ENCODE results near the gene TBC1D17.

Gene TBC1D17

DNA sequence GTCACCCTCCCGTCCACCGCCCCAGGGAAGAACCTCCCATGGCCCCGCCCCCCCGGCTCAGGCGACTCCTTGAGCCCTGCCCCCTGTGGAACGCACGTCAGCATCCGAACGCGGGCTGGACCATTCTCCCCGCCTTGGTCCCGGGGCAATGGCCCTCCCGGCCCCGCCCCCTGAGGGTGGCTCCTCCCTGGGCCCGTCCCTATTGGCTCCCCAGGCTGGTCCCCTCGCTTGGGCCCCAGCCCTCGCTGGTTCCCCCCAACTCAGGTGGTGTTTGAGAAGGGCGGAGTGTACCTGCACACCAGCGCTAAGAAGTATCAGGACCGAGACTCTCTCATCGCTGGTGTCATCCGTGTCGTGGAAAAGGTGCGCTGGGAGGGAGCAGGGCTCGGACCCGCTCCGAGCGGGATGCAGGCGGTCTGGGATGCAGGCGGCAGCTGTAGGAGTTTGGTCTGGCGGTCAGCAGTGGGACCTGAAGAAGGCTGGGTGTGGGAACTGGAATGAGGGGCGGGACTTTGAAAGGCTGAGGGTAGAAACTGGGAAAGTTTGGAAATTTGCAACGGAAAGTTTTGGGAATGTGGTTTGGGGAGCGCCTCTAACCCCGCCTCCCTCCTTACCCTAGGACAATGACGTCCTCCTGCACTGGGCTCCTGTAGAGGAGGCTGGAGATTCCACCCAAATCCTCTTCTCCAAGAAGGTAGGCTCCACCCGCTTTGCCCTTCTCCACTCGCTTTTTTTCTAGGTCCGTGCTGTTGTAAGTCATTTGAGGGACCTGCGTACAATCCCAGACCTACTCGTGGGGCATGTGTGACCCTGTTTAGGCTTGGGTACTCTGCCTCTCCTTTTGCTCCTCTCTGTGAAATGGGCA lies 609 bp downstream of the TBC1D17 start:
- peak overlapping the region; percentile 86 for H2AFZ ChIP-seq (ENCODE audit: low read length)
- H3F3A ChIP-seq (ENCODE audit: low read depth) = no peaks in the 10 kb centered on the region
- TF ChIP-seq EZH2phosphoT487 (IDR thresholded peaks at IDR 0.05; ENCODE audit: borderline replicate concordance) = no peak
- TF ChIP-seq, protein P1, sequence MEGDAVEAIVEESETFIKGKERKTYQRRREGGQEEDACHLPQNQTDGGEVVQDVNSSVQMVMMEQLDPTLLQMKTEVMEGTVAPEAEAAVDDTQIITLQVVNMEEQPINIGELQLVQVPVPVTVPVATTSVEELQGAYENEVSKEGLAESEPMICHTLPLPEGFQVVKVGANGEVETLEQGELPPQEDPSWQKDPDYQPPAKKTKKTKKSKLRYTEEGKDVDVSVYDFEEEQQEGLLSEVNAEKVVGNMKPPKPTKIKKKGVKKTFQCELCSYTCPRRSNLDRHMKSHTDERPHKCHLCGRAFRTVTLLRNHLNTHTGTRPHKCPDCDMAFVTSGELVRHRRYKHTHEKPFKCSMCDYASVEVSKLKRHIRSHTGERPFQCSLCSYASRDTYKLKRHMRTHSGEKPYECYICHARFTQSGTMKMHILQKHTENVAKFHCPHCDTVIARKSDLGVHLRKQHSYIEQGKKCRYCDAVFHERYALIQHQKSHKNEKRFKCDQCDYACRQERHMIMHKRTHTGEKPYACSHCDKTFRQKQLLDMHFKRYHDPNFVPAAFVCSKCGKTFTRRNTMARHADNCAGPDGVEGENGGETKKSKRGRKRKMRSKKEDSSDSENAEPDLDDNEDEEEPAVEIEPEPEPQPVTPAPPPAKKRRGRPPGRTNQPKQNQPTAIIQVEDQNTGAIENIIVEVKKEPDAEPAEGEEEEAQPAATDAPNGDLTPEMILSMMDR (conservative IDR thresholded peaks at IDR 0.05; ENCODE audit: low read length) = no peak
- peak overlapping the region; percentile 91 for H3K9ac ChIP-seq (ENCODE audit: low read depth, low read length, poor library complexity, severe bottlenecking)
- H3K9me3 ChIP-seq (ENCODE audit: insufficient read depth, low read depth, low read length) = no peaks in the 10 kb centered on the region
- H3K79me2 ChIP-seq (ENCODE audit: insufficient read depth, low read length) = peaks cover 34% of the 10 kb centered on the region
- peaks cover 9% of the 10 kb centered on the region; the same call in 1 of the 2 replicates for H3K36me3 ChIP-seq (ENCODE audit: insufficient read depth, low read length)
- peaks cover 11% of the 10 kb centered on the region for H4K20me1 ChIP-seq (ENCODE audit: insufficient read depth, low read length, poor library complexity, severe bottlenecking)
- H3K4me2 ChIP-seq (ENCODE audit: low read depth, low read length, poor library complexity, severe bottlenecking) = peak overlapping the region; percentile 99
- no peaks in the 10 kb centered on the region for H3K27me3 ChIP-seq (ENCODE audit: insufficient read depth, low read length, poor library complexity, severe bottlenecking)
- H3K4me3 ChIP-seq (ENCODE audit: low read length, poor library complexity, severe bottlenecking) = peak overlapping the region; percentile 95
- no peaks in the 10 kb centered on the region for H3K9me2 ChIP-seq (replicated peaks; ENCODE audit: low read depth, low read length)
- peaks cover 24% of the 10 kb centered on the region for H3K4me1 ChIP-seq (ENCODE audit: insufficient read depth, low read length, poor library complexity, severe bottlenecking)

DNA sequence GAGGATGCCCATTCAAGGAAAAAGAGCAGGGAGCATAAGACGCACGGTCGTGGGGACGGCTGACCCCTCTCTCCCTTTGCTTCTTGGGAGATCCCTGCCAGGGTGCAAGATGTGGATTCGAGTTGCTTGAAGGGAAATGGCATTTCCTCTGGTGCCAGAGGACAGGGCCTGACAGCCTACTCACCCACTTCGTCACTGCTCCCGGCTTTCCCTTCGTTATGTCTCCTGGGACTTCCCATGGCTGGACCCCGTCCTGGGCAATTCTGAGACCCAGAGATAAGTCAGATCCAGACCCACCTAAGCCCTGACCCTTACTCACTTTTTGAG lies 1.2 kb downstream of the TBC1D17 start:
- H3K9me2 ChIP-seq (replicated peaks; ENCODE audit: low read depth, low read length) = no peaks in the 10 kb centered on the region
- peaks cover 11% of the 10 kb centered on the region for H4K20me1 ChIP-seq (ENCODE audit: insufficient read depth, low read length, poor library complexity, severe bottlenecking)
- peaks cover 34% of the 10 kb centered on the region for H3K79me2 ChIP-seq (ENCODE audit: insufficient read depth, low read length)
- H3K27me3 ChIP-seq (ENCODE audit: insufficient read depth, low read length, poor library complexity, severe bottlenecking) = no peaks in the 10 kb centered on the region
- TF ChIP-seq EZH2phosphoT487 (IDR thresholded peaks at IDR 0.05; ENCODE audit: borderline replicate concordance) = no peak
- TF ChIP-seq, protein P1 (conservative IDR thresholded peaks at IDR 0.05; ENCODE audit: low read length) = no peak
- peak overlapping the region; percentile 95 for H3K4me3 ChIP-seq (ENCODE audit: low read length, poor library complexity, severe bottlenecking)
- H2AFZ ChIP-seq (ENCODE audit: low read length) = no peak overlapping the region
- no peaks in the 10 kb centered on the region for H3F3A ChIP-seq (ENCODE audit: low read depth)
- peak overlapping the region; percentile 99 for H3K4me2 ChIP-seq (ENCODE audit: low read depth, low read length, poor library complexity, severe bottlenecking)
- no peaks in the 10 kb centered on the region for H3K9me3 ChIP-seq (ENCODE audit: insufficient read depth, low read depth, low read length)
- peaks cover 24% of the 10 kb centered on the region for H3K4me1 ChIP-seq (ENCODE audit: insufficient read depth, low read length, poor library complexity, severe bottlenecking)
- H3K9ac ChIP-seq (ENCODE audit: low read depth, low read length, poor library complexity, severe bottlenecking) = peak overlapping the region; percentile 91
- H3K36me3 ChIP-seq (ENCODE audit: insufficient read depth, low read length) = peaks cover 10% of the 10 kb centered on the region; the same call in 1 of the 2 replicates

DNA sequence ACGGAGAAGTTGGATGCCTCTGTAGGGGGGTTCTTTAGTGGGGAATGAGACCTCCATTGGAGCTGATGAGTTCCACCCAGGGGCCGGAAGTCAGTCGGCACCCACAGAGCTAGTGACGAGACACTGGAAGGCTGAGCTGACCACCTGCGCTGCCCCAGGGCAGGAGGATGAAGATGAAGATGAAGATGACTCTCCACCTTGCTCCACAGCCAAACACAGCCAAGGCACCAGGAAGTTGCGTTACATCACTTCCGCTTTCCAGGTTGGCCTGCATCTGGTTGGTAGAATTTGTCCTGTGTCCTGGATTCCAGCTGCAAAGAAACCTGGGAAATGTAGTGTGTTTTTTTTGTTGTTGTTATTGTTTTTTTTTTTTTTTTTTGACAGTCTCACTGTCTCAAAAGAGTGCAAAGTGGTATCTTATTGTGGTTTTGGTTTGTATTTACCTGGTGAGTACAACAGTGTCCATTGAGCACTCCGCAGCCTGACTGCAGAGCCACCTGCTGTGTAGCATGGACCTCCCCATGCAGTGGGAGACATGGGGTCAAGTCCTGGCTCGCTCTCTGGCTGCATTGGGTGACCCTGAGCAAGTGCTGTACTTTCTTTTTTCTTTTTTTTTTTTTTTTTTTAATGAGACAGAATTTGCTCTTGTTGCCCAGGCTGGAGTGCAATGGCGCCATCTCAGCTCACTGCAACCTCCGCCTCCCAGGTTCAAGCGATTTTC lies 1.9 kb downstream of the TBC1D17 start:
- Histone ChIP-seq H3K9me3 (ENCODE audit: insufficient read depth, low read depth, low read length) (no peaks in the 10 kb centered on the region), H2AFZ (ENCODE audit: low read length) (no peak overlapping the region), H3K4me2 (ENCODE audit: low read depth, low read length, poor library complexity, severe bottlenecking) (peak overlapping the region; percentile 99), H3K27me3 (ENCODE audit: insufficient read depth, low read length, poor library complexity, severe bottlenecking) (no peaks in the 10 kb centered on the region), H3K79me2 (ENCODE audit: insufficient read depth, low read length) (peaks cover 32% of the 10 kb centered on the region), H3K4me1 (ENCODE audit: insufficient read depth, low read length, poor library complexity, severe bottlenecking) (peaks cover 24% of the 10 kb centered on the region), H3K9me2 (replicated peaks; ENCODE audit: low read depth, low read length) (no peaks in the 10 kb centered on the region), H3K36me3 (ENCODE audit: insufficient read depth, low read length) (peaks cover 14% of the 10 kb centered on the region; the same call in 1 of the 2 replicates), H4K20me1 (ENCODE audit: insufficient read depth, low read length, poor library complexity, severe bottlenecking) (peaks cover 11% of the 10 kb centered on the region), H3K9ac (ENCODE audit: low read depth, low read length, poor library complexity, severe bottlenecking) (no peak overlapping the region), H3F3A (ENCODE audit: low read depth) (no peaks in the 10 kb centered on the region), H3K4me3 (ENCODE audit: low read length, poor library complexity, severe bottlenecking) (peak overlapping the region; percentile 95)
- TF ChIP-seq, protein P1 (conservative IDR thresholded peaks at IDR 0.05; ENCODE audit: low read length) = no peak
- no peak for TF ChIP-seq EZH2phosphoT487 (IDR thresholded peaks at IDR 0.05; ENCODE audit: borderline replicate concordance)

Data from Loucy (cell line).